Bronchial epithelial cell (primary cell): ENCODE results near the gene LINS1. TPM values are rescaled to one million over a fixed set of nuclear protein-coding genes. Genes with fewer than 3 reads are reported as not detected.

Experiments
- DNase-seq: peaks from one replicate; pipeline ENCODE4 v3.0.0-alpha.2; 2010; ENCODE audit warnings: low read depth
- FAIRE-seq: peaks from 2 replicates; lab custom pipeline; 2011; peaks lifted over from hg19 to GRCh38; lab: Jason Lieb, UNC
- H3K27me3 ChIP-seq: 2 replicates; pipeline ENCODE4 v1.5.1; 2011; ENCODE audit warnings: low read length; ENCODE audit not compliant: control insufficient read depth, insufficient read depth
- H3K36me3 ChIP-seq: 2 replicates; pipeline ENCODE4 v1.5.1; 2011; ENCODE audit warnings: low read length; ENCODE audit not compliant: control insufficient read depth, insufficient read depth
- H3K4me3 ChIP-seq: 2 replicates; pipeline ENCODE4 v1.5.1; 2011; ENCODE audit warnings: mild to moderate bottlenecking, low read depth, low read length, control low read depth
- CTCF ChIP-seq: IDR thresholded peaks from 2 replicates; pipeline ENCODE4 v1.5.1; 2011; ENCODE audit warnings: mild to moderate bottlenecking, moderate library complexity, low read length, control low read depth, inconsistent platforms; ENCODE audit not compliant: insufficient read depth, severe bottlenecking
- total RNA-seq: library from RNA; depleted of rRNA; stranded (reverse); fragments of >200 nt; gene quantifications from 2 replicates; pipeline ENCODE4 v1.2.1, GENCODE V29; 2014

LINS1 gene
- total RNA-seq, 1 donor from 2014 or later = 7.6 TPM

GRCh38 chr15:100601163-100601562 lies 821 bp downstream of the LINS1 start:
- Histone ChIP-seq H3K27me3 (no peaks in the 10 kb centered on the region), H3K36me3 (peaks cover 3% of the 10 kb centered on the region), H3K4me3 (peak overlapping the region; percentile 90)
- DNase-seq (peak; percentile 19), FAIRE-seq (no peak)
- TF ChIP-seq CTCF = no peak

GRCh38 chr15:100598655-100599054 lies 3.3 kb downstream of the LINS1 start:
- TF ChIP-seq CTCF = no peak
- peaks cover 2% of the 10 kb centered on the region for H3K36me3 ChIP-seq
- no peak for FAIRE-seq
- no peak overlapping the region for H3K4me3 ChIP-seq
- DNase-seq = no peak
- no peaks in the 10 kb centered on the region for H3K27me3 ChIP-seq

- TF ChIP-seq CTCF = no peak
- H3K27me3 ChIP-seq = no peaks in the 10 kb centered on the region
- DNase-seq = no peak
- no peak overlapping the region for H3K4me3 ChIP-seq
- FAIRE-seq = no peak
- peaks cover 2% of the 10 kb centered on the region for H3K36me3 ChIP-seq
These were observed 4.1 kb downstream of the LINS1 start for GRCh38 chr15:100597862-100598261.

GRCh38 chr15:100596792-100597191 lies 5.2 kb downstream of the LINS1 start:
- DNase-seq = peak; percentile 83
- no peak overlapping the region for H3K4me3 ChIP-seq
- no peak for FAIRE-seq

GRCh38 chr15:100595964-100596363 lies 6.0 kb downstream of the LINS1 start:
- DNase-seq (no peak), FAIRE-seq (no peak)
- Histone ChIP-seq H3K36me3 (peaks cover 2% of the 10 kb centered on the region), H3K27me3 (no peaks in the 10 kb centered on the region), H3K4me3 (no peak overlapping the region)
- TF ChIP-seq CTCF = no peak

More at GRCh38 chr15:100596792-100597191, 5.2 kb downstream of the LINS1 start:
- Histone ChIP-seq H3K27me3 (no peaks in the 10 kb centered on the region), H3K36me3 (peaks cover 2% of the 10 kb centered on the region)
- no peak for TF ChIP-seq CTCF

GRCh38 chr15:100593431-100593830 lies 8.6 kb downstream of the LINS1 start:
- Histone ChIP-seq H3K4me3 (no peak overlapping the region), H3K36me3 (no peaks in the 10 kb centered on the region), H3K27me3 (no peaks in the 10 kb centered on the region)
- DNase-seq (no peak), FAIRE-seq (no peak)
- TF ChIP-seq CTCF = no peak
